ENCODE measurements around the gene HSDL2.
A peak's percentile ranks its signal among the peaks of the same experiment; 100 is the strongest.
"Not testable (repeated sequence)": the region's sequence is repeated elsewhere in the genome, so short reads cannot be mapped to it uniquely, and the experiment has no call there.

The HSDL2 gene

DNA sequence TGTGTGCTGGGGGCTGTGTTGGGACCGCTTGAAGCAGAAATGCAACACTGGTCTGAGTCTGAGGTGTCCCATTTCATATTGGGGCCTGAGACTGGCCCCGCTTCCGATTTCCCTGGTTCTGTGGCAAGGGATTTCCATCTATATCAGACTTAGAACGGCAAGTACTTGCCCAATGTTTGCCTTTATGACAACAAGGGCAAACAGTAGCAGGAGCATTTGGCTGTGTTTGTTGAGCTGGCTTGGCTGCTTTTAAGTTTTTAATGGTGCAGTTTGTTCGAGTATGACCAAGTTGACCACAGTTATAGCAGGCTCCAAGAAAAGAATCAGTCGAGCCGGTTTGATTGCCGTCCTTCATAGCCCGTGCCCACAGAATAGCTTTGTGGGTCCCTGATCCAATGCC is 17.0 kb downstream of the HSDL2 start:
- DNase-seq (ENCODE audit: low read depth), result no peak

DNA sequence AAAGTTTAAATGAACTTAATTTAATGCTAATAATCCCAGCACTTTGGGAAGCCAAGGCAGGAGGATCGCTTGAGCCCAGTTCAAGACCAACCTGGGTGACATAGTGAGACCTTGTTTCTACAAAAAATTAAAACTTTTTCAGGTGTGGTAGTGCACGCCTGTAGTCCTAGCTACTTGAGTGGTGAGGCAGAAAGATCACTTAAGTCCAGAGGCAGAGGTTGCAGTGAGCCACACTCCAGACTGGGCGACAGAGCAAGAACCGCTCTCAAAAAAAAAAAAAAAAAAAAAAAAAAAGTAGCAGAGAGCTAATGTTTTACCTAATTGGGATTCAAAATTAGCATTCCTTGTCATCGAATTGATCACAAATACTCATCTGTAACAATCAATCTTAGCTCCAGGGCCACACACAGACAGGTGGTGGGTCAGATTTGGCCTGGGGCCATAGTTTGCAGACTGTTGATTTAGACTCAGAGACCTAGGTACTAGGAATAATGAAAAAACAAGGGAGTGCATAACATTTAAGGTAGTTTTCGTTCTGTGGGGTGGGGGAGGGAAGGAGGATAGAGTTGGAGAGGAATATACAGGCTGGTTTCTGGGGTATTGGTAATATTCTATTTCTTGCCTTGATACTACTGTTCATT is 21.4 kb downstream of the HSDL2 start:
- DNase-seq (ENCODE audit: low read depth), result no peak

DNA sequence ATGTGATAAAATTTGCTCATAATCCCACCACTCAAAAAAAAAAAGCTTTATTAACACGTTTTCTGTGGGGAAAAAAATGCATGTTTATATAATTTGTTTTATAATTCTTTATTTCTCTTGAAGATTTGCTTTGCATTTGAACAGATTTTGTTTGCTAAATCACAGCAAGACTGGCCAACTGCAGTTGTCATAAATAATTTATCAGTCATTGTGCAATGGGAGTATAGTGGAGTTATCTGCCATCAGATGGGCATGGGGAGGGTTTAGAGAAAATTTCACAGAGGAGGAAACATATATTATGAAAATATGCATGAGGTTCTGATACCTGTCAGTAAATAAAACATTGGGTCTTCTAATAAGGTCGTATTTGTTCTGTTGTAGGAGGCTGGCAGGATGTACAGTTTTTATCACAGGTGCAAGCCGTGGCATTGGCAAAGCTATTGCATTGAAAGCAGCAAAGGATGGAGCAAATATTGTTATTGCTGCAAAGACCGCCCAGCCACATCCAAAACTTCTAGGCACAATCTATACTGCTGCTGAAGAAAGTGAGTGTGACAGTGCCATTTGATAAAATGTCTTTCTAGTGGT is 23.8 kb downstream of the HSDL2 start:
- DNase-seq (ENCODE audit: low read depth), result no peak

DNA sequence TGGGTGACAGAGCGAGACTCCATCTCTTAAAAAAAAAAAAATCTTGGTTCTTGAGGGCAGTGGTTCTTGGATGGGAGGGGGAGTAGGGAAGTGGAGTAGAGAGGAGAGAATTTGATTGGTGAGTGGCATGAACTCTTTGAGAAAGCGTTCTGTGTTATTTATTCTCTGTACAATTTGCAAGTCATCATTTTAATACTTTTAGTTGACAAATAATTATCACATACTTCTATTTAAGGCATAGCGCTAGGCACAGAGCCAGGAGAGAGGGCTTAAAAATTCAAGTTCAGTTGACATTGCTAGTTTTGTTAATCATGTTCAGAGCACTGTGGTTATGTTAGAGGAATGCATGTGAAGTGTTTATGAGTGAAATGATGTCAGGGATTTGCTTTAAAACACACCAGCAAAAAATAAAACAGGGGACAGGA is 24.6 kb downstream of the HSDL2 start:
- DNase-seq (ENCODE audit: low read depth), result peak; percentile 34

DNA sequence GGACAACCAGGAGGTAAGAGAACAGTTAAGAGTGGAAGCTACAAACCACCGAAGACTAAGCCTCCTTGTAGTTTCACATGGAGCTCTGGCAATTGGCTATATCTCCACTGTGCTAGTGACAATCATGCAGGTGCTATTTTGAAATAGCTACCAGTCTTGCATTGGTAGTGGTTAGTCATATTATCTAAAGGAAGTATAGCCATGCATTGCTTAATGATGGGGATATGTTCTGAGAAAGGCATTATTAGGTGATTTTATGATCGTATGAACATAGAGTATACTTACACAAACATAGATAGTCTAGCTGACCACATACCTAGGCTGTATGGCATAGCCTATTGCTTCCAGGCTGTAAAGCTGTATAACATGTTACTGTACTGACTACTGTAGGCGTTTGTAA is 28.4 kb downstream of the HSDL2 start:
- DNase-seq (ENCODE audit: low read depth), result no peak

DNA sequence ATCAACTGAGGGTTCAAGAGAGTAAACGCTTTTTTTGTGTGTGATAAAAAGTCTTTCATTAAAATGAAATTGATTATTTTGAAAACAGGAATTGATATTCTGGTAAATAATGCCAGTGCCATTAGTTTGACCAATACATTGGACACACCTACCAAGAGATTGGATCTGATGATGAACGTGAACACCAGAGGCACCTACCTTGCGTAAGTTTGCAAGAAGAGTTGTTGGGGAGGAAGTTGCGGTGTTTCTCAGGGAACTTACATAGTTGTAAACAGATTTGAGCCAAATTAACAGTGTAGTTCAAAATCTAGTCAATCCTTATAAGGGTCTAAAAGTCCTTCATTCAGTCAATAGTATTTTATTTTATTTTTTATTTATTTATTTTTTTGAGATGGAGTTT is 28.9 kb downstream of the HSDL2 start:
- DNase-seq (ENCODE audit: low read depth), result no peak

DNA sequence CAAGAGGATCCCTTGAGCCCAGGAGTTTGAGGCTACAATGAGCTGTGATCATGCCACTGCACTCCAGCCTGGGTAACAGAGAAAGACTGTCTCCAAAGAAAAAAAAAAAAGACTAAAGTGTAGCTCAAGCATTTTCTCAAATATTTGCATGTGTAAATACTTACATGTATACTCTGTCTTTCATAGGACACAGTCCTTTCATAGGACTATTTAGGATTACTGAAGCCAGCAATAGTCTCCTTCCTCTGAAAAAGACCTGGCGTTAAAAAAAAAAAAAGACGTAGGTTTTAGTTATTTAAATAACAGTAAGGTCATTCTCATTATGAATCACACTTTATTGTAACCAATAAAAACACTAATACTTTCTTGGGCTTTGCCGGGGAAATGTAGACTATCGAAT is 29.9 kb downstream of the HSDL2 start:
- no peak for DNase-seq (ENCODE audit: low read depth)

DNA sequence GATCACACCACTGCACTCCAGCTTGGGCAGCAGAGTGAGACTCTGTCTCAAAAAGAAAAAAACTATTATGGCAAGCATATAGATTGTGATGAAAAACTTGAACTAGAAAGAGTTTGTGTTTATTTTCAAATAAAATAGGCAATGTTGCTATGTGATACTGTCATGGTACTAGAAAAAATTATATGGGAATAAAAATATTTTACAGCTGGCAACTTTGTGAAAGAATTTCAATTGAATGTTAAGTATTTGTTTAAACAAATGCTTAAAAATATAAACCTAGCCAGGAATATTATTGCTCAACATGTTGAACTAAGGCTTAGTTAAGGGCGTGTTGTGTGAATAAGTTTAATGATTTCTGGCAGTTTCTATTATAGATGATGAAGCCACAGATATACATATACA is 31.7 kb downstream of the HSDL2 start:
- DNase-seq (ENCODE audit: low read depth), result peak; percentile 7

DNA sequence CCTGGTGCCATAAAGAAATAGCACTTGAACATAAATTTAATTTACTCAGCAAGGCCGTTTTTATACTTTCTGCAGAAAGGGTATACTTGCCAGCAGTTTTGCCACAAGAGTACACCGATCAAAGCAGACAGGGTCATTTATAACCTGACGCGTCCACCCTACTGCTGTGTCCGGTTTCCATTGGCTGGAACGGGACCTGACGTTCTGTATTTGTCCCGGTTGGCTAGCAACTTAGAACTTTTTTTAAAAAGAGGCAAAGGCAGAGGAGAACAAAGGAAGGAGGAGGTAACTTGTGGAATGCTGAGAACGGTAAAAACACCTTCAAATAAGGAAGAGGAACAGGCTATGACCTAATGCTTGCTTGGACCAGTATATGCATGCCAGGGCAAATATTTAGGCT is 33.8 kb downstream of the HSDL2 start:
- not testable (repeated sequence) for DNase-seq (ENCODE audit: low read depth)

DNA sequence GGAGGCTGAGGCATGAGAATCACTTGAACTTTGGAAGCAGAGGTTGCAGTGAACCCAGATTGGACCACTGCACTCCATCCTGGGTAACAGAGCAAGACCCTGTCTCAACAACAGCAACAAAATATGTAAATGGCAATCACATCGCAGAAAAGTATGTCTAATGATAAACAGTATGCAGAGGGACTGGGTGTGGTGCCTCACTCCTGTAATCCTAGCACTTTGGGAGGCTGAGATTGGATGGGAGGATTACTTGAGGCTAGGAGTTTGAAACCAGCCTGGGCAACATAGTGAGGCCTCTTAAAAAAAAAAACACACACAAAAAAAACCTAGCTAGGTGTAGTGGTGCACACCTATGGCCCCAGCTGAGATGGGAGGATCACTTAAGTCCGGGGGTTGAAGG is 40.3 kb downstream of the HSDL2 start:
- no peak for DNase-seq (ENCODE audit: low read depth)

DNA sequence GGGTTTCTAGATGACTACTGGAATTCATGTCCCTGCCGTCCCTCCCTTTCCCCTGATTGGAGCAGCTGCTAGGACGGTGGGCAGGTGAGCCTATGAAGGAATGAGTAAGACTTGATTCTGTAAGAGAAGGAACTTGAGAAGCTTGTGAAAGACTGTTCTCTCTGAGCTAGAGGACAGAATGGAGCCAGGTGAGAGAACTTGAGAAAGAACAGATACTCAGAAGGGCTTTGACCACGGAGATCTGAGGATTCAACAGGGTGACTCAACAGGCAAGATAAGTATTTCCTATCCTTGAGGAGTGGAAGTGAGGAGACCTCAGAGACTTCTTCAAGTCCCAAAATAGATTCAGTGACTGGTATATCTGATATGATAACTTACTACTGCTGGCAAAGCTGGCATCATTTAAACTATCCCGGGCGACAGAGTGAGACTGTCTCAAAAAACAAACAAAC is 41.9 kb downstream of the HSDL2 start:
- no peak for DNase-seq (ENCODE audit: low read depth)

DNA sequence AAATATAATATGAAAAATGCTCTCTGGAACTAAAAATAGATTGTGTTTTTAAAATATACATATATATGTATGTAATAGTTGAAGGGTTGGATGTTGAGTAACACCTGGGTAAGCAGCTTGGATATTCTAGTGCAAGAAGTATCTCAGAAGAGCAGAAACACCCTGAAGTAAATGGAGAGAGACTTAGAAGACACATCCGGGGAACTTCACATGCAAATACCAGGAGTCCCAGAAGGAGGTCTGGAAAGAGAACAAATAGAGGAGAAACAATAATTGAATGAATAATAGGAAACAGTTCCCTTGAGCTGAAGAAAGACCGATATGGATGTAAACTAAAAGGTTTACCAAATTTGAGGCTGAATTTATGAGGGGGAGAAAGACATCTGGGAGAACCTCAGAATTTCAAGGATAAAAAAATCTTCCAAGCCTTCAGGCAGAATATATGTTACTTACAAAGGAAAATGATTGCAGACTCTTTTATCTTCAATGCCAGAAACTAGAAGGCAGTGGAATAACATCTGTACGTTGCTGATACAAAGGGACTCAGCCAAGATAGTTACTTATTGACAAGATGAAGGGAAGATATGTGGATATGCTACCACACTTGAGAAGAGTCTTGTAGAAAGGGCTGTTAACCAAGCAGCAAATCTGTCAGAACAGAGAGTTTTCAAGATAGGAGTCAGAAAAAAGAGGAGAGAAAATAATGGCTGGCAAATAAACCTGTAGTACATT is 42.7 kb downstream of the HSDL2 start:
- no peak for DNase-seq (ENCODE audit: low read depth)

DNA sequence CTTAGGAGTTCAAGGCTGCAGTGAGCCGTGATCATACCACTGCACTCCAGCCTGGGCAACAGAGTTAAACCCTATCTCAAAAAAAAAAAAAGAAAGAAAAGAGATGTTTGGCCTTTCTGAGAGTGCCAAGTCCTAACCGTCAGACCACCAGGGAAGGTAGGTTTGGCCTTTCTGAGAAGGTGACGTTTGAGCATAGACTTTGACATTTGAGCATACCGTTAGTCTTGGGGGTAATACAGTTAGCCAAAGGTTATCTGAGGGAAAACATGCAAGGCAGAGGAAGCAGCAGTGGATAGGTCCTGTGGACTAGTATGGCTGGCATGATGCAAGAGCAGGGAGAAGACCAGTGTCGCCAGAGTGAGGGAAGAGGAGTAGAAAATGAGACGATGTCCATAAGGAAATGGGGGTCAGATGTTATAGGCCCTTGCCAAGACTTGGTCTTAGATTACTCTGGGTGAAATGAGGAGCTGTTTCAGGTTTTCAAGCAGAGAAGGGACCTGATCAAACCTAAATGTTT is 50.2 kb downstream of the HSDL2 start:
- no peak for DNase-seq (ENCODE audit: low read depth)

DNA sequence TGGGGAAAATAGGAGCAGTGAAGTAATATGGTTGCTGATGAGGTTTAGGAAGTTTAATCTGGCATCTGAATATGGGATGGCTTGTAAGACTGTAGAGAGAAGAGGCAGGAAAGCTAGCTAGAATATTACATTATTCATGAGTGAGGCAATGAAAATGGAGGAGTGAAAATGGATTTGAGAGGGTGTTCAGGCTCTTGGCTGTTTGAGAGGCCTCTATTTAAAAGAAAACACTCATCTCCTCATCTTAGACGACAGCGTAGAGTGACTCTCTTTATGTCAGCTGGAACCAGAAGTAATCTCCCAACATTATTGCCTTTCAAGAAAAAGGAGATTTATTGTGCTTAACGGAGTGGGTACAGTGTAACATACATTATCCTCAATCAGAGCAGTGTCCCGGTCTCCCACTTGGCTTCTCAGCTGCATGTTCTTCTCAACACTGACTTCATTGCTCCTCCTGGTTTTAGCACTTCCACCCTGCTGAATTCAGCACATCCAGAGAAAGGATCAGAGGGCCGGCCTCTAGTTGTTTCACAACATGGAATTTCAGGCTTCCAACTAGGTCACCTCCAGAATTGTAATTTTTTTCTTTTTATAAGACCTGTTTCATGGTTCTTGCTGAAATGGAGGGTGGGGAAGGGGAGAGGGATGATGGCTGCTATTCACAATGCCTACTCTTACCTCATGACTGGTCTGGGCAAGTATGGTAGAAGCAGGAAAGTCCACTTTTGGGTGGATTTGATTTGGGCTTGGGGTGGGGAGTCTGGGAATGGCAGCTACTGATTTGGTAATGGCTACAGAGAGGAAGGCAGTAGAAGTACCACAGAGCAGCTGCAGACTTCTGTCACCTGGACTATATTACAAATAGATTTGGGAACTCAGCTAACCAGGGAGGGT is 53.8 kb downstream of the HSDL2 start:
- no peak for DNase-seq (ENCODE audit: low read depth)

DNA sequence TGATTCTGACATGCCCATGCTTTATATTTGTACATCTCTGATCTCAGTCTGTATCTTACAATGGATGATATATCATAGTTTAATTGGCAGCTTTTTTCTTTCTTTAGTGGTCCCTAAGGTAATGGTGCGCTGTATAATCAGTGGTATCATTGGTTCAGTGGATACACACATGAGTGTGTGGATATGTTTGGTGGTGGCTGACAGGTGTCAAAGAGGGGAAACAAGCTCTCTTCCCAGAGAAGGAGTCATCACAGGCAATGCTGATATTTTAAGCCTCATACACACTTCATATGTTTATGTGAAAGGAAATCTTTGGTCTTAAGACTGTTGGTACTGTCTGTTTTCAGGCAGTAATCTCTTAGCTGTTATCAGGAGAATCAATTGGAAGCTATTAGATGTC is 54.6 kb downstream of the HSDL2 start:
- no peak for DNase-seq (ENCODE audit: low read depth)

DNA sequence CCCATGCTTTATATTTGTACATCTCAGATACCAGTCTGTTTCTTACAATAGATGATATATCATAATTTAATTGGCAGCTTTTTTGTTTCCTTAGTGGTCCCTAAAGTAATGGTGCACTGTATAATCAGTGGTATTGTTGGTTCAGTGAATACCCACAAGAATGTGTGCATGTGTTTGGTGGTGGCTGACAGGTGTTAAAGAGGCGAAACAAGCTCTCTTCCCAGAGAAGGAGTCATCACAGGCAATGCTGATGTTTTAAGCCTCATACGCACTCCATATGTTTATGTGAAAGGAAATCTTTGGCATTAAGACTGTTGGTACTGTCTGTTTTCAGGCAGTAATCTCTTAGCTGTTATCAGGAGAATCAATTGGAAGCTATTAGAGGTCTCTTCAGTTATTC is 57.5 kb downstream of the HSDL2 start:
- DNase-seq (ENCODE audit: low read depth), result no peak

DNA sequence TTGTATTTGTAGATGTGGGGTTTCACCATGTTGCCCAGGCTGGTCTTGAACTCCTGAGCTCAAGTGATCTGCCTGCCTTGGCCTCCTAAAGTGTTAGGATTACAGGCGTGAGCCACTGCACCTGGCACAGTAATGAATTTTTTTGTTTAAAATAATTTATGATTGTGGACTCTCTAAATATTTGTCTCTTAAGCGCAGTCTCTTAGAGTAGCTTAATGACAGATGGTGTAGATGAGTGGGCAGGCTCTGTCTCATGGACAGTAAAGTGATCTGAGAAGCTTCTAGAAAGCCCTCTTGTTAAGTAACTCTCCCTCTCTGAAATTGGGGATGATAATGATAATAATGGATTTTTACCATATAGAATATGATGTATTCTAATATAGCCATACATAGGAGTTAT is 59.3 kb downstream of the HSDL2 start:
- no peak for DNase-seq (ENCODE audit: low read depth)

DNA sequence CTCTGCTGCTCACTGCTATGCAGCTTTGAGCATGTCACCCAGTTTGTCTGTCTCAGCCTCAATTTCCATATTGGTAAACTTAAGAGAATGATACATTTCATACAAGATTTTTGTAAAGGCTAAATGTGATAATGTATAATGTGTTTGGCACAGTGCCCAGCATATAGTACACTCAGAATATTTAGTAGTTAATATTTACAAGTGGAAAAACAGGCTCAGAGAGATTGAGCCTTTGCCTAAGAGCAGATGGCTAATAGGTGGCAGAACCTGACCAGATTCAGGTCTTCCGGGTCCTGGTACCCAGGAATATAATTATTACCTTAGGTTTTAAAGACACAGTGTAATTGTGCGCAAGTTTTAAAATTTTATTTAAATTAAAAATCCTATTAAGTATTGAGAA is 59.9 kb downstream of the HSDL2 start:
- DNase-seq (ENCODE audit: low read depth), result no peak

DNA sequence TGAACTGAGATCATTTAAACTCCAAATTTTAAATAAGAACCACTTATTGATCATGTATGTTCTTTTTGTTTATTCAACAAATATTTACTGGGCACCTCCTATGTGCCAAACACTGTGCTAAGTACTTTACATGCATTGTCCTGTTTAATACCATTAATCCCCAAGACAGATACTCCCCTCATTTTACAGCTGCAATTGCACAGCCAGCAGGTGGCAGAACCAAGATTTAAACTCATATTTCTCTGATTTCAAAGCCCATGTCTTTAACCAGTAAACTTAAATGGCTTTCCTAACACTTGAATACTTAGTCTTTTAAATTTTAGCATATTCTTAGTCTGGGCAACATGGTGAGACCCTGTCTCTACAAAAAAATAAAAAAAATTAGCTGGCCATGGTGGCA is 63.3 kb downstream of the HSDL2 start:
- DNase-seq (ENCODE audit: low read depth), result no peak

DNA sequence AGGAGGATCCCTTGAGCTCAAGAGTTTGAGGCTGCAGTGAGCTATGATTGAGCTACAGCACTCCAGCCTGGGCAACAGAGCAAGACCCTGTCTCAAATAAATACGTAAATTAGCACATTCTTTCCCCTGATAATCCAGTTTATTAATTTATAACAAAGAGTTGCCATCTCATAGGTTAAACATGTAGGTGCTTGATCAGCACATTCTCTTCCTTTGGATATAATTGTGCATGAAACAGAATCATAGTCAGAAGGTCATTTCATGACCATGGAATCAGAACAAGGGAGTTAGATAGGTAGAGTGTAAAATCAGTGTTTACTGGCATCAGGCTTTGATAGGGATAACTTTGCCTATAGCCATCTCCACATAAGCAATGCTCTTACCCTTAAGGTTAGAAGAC is 63.7 kb downstream of the HSDL2 start:
- DNase-seq (ENCODE audit: low read depth), result no peak

DNA sequence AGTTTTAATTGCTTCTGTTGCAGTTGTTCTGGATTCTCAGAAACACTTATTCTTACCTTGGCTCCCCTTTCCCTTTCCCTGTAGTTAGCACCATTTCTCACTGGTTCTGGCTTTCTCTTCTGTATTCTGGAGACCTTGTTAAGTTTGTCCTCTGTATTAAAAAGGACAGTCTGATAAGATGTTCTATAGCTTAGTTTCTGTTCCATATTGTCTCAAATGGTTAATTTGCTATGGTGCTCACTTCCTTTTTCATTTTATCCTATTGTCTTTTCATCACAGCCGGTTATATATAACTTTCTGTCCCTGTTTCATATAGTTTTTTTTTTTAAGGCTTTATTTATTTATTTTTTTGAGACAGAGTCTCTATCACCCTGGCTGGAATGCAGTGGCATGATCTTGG is 65.3 kb downstream of the HSDL2 start:
- DNase-seq (ENCODE audit: low read depth), result no peak

DNA sequence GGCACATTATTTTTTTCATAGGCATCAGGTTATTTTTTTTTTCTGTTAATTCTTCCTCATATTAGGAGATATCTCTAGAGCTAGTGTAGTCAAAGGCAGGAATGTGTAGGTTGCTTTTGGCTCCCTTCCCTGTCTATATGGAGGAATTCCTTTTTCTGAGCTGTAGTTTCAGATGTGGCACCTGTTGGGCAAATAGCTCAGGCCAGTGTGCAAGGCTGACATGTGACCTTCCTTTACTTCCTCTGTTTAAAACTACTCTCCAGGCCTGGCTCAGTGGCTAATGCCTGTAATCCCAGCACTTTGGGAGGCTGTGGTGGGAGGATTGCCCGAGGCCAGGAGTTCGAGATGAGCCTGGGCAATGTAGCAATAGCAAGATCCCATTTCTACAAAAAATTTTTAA is 66.2 kb downstream of the HSDL2 start:
- no peak for DNase-seq (ENCODE audit: low read depth)
